Neural cell (in vitro differentiated cells): ENCODE results near the gene ANK2.

ENCODE experiments used
- TAF1 ChIP-seq: IDR thresholded peaks from 2 replicates; pipeline ENCODE4 v1.6.1; 2012; ENCODE audit warnings: low read depth
- TF ChIP-seq, protein P1 (sequence below): fragments of 450-650 bp; IDR thresholded peaks from 2 replicates; pipeline ENCODE4 v1.5.1; 2014; ENCODE audit warnings: antibody characterized with exemption, mild to moderate bottlenecking, moderate library complexity; ENCODE audit not compliant: poor library complexity, severe bottlenecking

DNA sequence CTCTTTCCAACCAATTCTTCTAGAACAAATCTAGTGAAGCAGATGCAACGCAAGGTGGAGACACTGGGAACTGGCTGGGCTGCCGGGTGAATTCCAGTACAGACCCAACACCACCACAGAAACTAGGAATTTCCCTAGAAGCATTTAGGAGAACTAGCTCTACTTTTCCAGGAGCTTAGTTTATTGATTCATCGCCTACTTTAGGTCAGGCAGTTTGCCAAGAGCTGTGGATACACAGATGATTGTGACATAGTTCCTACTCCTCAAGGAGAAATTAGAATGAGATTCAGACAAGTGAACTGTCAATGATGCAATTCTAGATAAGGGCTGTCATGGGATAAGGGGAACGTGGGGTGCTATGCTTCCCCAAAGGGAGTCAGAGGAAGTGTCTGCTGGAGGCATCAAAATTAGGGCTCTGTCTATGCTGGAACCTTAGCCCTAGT lies 362.1 kb downstream of the ANK2 start:
- TF ChIP-seq, protein P1, sequence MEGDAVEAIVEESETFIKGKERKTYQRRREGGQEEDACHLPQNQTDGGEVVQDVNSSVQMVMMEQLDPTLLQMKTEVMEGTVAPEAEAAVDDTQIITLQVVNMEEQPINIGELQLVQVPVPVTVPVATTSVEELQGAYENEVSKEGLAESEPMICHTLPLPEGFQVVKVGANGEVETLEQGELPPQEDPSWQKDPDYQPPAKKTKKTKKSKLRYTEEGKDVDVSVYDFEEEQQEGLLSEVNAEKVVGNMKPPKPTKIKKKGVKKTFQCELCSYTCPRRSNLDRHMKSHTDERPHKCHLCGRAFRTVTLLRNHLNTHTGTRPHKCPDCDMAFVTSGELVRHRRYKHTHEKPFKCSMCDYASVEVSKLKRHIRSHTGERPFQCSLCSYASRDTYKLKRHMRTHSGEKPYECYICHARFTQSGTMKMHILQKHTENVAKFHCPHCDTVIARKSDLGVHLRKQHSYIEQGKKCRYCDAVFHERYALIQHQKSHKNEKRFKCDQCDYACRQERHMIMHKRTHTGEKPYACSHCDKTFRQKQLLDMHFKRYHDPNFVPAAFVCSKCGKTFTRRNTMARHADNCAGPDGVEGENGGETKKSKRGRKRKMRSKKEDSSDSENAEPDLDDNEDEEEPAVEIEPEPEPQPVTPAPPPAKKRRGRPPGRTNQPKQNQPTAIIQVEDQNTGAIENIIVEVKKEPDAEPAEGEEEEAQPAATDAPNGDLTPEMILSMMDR, result no peak
- no peak for TF ChIP-seq TAF1
